NCI-H1105 (cell line): ENCODE results near the gene PREX1.
"Not testable (repeated sequence)": the region's sequence is repeated elsewhere in the genome, so short reads cannot be mapped to it uniquely, and the experiment has no call there.

Experiments used
- DNase-seq: peaks from one replicate; lab custom pipeline; 2025; lab: John Stamatoyannopoulos, UW

The PREX1 gene

DNA sequence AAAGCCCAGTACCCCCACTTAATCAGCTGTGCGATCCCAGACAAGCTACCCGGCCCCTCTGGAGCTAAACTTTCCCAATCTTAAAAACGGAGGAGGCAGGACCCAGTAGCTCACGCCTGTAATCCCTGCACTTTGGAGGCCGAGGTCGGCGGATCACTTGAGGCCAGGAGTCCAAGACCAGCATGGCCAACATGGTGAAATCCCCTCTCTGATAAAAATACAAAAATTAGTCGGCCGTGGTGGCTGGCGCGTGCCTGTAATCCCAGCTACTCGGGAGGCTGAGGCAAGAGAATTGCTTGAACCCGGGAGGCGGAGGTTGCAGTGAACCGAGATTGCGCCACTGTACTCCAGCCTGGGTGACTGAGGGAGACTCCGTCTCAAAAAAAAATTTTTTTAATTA lies 1.3 kb downstream of the PREX1 start:
- not testable (repeated sequence) for DNase-seq

DNA sequence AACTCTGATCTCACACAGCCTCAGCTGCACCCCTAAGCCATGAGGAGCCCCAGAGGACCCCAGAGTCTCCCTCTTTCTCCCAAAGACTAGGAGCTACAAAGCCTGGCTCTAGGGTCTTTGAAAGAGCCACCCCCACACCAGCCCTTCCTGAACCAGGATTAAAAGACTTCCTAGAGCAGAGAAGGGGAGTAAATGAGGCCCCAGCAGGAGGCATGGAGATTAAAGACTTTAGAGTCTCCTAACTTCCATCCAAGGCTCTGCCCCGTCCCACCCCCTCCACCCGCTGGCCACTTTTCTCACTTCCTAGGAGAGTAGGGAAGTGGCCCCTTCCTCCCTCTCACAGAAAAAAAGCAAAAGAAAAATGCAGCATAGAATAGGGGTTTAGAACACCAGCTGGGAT lies 1.7 kb downstream of the PREX1 start:
- DNase-seq, result no peak

DNA sequence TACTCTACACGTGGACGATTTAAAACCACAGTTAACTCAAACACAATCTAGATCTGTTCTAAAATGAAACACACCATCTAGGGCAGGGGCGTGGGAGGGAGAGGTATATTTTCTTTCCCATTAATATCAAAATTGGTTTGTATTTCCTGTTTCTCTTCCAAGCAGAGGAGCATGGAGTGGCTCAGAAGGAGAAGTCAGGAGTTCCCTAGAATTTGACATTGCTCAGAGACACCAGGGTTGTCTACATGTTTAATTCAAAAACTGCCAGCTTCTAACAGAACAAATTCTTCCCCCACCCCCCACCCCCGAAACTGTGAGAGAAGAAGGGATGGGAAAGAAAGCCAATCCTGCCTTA lies 2.3 kb downstream of the PREX1 start:
- DNase-seq, result no peak

DNA sequence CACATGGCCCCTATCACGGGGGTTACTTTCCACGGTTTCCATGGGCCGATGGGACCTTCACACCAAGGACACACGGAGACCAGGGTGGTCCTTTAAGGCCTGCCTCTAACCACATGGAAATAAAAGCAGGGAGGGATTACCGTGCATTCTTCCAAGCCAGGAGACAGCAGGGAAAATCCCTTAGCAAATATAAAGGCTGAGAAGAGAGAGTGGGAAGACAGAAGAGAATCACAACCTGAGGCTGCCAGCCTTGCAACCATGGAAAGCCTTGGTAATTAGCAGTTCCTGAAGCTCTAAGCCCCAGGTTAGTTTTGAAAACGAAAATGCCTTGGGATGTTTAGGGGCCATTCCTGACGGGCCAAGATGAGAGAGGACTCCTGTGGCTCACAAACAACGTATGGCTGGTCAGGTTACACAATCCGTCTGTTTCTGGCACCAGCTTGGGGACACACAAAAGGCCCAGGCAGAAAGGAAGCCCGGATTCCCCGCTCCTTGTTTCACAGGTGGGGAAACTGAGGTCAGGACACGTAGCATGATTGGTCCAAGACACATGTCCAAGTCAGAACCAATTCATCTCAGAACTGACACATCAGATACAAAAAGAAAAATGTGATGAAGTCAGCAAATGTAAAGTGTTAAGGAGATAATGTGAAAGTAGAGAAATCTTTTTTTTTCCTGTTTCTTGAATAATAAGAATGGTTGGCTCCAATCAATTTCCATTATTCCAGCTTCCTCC lies 2.8 kb downstream of the PREX1 start:
- no peak for DNase-seq

DNA sequence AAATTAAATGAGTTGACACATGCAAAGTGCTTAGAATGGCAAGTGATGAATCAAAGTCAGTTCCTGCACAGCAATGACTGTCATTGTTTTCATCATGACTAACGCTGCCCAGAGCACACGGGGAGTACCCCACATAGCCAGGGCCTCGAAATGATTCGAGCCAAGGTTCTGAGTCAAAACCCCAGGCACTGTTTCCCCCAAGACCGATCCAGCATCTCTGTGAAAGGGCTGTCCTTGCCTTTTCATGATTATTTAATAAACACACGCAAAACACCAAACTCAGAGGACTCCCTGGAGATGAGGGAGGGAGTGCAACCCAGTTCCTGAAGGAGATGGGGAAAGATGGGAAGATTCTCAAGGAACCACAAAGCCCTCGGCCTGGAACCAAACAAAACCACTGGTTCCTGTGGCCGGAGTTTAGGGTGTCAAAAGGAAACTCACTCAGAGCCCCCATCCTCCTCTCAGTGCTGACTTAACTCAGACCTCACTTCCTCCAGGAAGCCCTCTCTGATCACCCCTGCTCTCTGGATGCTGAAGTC lies 3.8 kb downstream of the PREX1 start:
- no peak for DNase-seq

DNA sequence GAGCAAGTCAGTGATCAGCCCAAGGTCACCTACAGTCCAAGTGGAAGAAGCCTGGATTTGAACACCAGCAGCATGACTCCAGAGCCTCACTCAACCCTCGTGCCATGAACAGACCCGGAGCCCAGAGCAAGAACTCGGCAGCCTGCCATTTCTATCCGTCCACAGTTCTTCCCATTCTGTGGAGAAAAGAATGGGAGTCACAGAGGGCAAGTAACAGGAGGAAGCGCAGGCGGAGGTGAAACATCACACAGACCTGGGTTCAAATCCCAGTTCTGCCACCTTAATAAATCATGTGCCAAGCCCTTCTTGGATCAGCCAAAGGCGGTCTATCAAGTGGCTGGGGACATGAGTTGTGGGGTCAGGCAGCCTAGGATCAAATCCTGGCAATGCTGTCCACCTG lies 4.3 kb downstream of the PREX1 start:
- no peak for DNase-seq

DNA sequence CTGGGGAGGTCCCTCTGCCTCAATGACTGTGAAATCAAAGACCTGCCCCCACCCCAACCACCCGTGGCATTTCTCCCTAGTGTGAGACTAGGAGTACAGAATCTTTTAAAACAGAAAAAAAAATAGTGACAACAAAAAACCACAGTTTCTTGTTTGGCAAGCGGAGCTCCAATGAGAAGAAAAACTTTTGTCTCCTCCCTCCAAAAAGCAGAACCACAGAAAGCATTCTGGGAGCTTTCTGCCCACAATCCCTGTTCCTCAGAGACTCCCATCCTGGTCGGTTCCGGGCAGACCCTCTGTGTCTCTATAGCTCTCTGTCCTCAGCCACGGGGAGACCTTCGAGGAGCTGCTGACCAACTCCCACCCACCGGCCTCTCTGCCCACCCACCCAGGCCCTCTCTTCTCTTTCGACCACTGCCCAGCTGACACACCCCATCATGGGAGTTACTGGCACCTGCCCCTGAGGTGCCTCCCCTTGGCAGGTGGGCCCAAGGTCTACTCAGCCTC lies 4.9 kb downstream of the PREX1 start:
- no peak for DNase-seq

DNA sequence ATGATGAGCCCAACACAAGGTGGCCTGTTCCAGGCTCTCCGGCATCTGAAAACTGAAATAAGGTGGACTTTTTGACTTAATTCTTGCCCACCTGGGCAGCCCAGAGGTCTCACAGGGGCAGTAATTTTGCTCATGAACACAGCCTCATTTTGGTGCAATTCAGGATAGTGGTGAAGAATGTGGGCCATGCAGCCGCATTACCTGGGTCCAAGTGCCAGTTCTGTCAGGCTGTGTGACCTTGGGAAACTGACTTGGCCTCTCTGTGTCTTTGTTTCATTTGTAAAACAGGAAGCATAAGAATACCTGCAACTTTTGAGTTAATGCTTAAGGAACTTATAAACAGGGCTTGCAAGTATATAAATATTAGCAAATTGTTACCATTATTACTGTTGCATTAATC lies 5.6 kb downstream of the PREX1 start:
- DNase-seq, result no peak

DNA sequence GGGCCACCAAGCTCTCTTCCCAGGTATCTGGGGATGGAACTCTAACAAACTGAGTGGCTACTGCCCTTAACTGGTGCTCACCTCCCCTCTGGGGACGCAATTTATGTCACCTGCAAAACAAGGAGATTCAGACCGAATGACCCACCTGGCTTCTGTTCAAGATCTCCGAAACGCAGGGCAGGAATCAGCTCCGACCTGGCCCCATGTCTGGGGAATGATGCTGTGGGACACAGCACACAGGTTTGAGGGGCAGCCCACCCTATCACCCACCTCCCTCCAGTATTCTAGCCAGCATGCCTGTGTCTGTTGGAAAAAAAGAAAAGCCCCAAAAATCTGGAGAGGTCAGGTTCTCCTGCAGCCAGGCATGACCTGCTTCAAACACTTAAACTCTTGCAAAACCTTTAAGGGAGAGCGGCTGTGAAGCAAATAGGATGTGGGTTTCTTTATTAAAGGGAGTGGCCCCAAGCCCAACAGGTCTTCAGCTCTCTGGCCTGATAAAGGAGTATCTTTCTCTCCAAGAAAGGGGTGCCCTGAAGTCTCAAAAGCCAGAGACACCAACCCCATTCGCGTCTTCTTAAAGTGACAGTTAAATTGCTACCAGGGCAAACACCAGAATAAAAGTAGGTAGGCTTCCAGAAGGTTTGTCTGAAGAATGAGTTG lies 6.4 kb downstream of the PREX1 start:
- no peak for DNase-seq

DNA sequence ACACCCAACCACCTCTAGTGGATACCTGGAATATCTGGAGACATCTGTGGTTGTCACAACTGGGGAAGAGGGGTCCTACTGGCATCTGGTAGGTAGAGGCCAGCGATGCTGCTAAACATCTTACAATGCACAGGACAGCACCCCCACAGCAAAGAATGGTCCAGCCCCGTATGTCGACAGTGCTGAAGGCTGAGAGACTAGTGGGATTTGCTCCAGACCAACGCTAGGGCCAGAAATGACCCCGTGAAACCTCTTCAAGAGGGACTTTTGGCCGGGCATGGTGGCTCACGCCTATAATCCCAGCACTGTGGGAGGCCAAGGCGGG lies 7.2 kb downstream of the PREX1 start:
- no peak for DNase-seq

DNA sequence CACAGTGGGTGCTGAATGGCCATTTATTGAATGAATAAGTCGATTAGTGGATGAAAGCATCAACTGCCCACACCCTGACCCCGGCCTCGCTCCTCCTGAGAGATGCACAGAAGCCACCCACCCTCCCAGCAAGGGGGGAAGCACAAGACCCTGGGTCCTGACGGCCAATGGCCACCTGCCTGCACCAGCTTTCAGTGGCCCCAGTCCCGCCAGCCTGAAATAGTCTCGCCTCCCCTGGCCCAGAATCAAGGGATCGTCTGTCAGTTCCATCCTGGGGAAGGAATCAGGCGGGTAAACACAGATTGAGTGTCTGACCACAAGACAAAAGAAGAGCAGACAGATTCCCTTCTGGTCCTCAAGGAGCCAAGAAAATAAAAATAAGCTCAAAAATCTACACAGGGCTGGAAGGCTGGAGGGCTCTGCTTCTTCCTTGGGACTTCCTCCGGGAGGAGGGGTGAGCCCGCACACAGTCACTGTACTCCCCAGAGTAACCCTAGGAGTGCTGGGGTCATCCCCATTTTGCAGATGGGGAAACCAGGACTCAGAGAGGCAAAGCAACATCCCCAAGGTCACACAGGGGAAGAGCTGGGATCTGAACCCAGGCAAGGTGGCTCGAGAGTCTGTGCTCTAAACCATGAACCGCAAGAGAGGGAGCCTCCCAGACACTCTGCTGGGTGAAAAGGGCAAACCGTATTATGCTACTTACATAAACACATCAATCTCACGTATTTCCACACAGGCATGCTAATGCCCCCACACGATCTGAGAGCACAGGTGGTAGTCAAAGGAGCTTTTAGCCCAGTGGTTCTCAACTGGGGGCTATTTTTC lies 7.8 kb downstream of the PREX1 start:
- no peak for DNase-seq

DNA sequence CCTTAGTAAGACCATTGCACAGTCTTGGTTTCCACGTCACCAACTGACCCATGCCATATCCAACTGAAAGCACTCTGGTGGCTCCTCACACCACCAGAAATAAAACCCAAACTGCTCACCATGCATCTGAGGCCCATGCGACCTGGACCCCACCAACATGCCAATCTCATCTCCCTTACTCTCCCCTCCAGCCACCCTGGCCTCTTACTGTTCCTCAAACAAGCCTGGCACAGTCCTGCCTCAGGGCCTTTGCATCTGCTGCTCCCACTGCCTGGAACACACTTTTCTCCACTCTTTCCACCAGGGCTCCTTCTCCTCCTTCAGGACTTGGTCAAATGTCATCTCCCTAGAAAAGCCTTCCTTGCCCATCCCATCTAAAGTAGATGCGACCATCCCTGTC lies 8.7 kb downstream of the PREX1 start:
- no peak for DNase-seq

DNA sequence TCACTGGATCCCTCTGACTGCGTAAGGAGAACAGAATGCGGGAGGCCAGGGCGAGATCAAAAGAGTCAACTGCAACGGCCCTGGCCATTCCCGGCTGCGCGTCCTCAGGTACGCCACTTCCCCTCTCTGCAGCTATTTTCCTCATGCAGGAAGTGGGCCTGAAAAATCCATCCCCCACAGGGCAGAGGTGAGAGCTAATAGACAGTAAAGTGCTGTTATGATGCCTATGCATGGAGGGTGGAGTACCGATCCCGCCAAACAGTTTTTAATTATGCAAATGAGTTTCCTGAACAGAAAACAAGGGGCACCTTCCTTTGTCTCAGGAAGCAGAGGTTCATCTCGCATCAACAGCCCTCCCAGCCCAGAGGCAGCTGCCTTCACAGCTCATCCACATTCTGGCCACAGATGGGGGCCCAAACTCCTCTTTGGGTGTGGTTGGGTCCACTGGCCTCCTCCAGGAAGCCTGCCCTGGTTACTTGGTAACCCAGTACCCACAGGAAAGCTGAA lies 9.3 kb downstream of the PREX1 start:
- no peak for DNase-seq

DNA sequence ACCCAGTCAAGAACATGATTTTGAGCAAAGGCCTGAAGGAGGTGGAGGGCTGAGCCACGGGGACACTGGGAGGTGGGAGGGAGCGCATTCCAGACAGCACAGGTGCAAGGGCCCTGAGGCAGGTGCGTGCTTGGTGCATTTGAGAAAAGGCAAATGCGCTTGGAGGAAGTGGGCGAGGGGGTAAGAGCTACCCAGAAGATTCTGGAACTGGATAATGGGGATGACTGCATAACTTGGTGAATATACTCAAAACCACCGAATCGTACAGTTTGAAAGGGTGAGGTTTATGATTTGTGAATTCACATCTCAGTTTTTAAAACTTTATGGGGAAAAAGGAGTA lies 9.8 kb downstream of the PREX1 start:
- DNase-seq, result no peak

DNA sequence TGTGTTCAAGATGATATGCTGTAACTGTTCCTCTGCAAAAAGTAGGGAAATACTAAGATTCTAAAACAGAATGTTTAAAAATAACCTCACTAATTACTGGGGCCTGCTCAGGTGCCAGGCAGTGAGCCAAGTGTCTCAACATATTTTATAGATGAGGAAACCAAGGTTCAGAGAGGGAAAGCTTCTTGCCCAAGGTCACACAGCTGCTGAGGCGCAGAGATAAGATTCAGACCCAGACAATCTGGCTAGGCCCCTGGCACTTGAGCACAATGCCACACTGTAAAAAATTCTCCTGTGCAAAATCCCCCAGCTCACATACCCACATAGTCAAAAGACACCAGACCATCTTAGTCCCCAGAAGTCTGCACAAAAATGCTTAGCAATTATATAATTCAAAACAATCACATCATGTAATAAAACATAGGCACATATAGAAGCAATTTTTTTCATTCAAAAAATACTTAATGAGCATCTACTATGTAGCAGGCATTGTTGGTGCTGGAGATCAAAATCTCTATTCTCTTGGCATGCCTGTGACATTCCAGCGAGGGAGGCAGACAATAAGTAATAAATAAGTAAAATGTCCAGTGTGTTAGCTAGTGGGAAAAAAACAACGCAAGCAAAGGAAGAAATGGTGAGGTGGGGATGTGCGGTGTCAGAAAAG lies 10.3 kb downstream of the PREX1 start:
- DNase-seq, result no peak

DNA sequence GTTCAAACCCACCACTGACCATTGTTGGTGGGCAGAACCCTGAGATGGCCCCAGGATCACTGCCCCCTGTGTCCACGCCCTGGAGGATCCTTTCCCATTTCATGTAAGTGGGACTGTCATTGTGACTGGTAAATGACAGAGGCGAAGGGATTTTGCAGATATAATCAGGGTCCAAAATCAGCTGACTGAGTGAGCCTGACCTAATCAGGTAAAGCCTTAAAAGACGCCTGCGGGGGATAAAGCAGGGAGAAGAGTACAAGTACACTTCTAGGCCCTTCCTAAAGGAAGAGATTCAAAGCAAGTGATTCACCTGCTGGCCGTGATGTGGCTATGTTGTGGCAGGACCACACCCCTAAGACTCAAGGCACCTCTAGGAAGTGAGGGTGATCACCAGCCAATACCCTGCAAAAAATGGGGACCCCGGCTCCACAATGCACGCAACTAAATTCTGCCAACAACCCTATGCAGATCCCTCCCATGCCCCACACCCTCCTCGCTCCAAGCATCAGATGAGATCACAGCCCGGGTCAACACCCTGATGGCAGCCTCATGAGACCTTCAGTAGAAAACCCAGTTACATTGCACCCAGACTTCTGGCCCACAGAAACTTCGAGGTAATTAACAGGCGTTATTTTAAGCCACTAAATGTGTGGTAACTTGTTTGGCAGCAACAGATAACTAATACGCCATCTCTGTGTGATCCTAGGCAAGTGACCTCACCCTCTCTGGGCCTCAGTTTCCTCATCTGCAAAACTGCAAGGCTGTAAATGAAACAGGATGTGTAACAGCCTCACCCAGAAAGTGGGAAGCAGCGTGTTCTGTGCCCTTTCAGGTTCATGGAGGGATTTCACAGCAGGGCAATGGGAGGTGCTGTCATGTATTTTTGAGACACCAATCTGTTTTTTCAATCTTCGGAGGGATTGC lies 11.3 kb downstream of the PREX1 start:
- DNase-seq, result no peak

DNA sequence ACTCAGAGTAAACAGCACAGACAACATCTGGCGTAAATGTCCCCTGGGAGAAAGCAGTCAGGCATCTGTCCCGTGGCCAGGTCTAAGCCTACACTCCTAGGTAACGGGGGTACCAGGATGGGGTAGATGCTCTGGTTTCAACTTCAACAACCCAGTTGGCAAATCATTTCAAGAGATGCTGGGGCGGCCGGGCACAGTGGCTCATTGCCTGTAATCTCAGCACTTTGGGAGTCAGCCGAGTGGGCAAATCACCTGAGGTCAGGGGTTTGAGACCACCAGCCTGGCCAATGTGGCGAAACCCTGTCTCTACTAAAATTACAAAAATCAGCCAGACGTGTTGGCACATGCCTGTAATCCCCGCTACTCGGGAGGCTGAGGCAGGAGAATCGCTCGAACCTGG lies 12.3 kb downstream of the PREX1 start:
- no peak for DNase-seq

DNA sequence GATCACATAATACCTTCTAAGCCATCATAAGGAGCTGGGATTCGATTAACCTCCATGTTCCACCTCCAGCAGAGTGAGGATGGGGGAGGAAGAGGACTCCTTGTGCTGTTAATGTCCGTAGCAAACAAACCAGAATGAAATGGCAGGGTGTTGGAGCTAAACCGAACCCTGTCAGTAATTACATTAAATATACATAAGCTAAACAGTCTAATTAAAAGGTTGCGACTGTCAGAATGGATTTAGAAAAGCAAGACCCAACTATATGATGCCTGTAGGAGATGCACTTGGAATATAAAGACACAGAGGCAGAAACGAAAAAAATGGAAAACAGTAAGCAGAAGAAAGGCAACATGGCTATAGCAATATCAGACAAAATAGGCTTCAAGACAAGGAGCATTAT lies 13.2 kb downstream of the PREX1 start:
- DNase-seq, result no peak

DNA sequence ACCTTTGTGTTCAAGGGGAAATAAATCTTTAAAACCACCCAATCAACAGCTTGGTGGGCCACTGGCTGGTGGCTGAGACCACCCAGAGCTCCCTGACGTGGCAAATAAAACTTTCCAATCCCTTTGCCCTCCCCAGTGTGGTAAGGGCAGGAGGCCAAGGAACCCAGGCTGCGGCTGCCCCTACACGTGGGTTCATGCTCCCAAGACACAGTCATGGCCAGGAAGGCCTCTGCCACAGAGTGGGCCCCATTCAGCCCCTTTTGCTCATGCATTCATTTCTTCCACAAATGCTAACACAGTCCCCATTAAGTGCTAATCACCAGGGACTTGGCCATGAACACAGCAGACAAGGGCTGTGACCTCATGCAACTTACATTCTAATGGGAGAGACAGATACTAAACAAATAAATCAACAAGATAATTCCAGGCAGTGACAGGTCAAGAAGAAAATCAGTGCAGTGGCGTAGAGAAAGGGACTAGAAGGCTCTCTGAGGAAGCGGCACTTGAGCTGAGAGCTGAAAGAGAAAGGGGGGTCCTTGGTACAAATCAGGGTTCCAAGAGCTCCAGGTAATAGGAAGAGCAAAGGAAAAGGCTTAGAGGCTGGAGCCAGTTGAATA lies 13.8 kb downstream of the PREX1 start:
- no peak for DNase-seq

DNA sequence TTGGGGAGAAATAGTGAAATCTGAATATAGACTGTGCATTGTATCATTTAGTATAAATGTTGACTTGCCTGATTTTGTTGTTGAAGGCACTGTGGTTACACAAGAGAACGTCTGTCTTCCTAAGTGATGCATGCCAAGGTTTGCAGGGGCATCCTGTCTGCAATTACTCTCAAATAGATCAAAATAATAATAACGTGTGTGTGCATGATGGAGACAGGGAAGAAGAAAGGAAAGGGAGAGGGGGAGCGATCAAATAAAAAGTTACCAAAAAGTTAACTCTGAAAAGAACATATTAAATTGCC lies 14.4 kb downstream of the PREX1 start:
- no peak for DNase-seq
